ENCODE results near the gene TNPO2. TPM values are rescaled to one million over a fixed set of nuclear protein-coding genes. Genes with fewer than 3 reads are reported as not detected.

The TNPO2 gene
- polyA plus RNA-seq, 3 donors: 0.28 to 45.2 (median 0.52) TPM

DNA sequence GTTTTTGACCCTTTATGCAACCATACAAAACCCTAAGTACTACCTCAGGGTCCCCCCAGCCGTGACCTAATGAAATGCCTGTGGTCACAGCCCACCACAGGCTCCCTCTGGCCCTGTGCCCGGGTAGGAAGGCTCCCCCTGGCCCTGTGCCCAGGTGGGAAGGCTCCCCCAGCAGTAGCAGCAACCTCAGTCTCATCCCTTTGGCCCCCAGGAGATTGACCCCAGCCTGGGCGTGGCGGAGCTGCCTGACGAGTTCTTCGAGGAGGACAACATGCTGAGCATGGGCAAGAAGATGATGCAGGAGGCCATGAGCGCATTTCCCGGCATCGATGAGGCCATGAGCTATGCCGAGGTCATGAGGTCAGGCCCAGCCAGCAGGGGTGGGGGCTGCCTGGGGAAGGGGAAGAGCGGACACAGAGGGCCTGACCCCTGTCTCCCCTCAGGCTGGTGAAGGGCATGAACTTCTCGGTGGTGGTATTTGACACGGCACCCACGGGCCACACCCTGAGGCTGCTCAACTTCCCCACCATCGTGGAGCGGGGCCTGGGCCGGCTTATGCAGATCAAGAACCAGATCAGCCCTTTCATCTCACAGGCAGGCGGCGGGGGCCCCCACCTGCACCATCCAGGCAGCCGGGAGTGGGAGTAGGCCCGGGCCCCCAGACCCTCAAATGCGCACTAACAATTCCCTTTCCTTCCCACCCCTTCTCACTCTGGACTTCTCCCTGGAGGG, 21.6 kb upstream of the TNPO2 start:
- no peak overlapping the region for H3K4me3 Mint-ChIP-seq

DNA sequence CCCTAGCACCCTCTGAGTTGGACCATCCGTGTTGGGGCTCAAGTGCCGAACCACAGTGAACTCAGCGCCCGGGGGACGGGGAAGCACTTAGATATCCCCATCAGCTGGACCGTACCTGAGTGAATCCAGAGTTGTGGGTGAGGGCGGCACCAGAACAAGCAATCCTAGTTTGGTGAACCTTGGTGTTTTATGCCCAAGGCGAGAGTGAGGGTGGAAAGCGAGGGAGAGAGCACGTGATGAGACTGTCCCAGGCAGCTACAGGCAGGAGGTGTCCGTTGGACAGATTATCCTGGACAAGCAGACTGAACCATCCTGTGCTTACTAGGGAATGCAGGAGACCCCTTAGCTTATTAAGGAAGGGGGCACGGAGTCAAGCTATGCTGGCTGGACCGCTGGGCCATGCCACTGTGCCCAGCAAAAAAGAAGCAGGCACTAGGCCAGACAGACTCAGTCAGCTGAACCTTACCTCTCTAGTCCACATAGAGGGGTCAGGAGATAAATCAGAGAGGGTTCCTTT, 14.2 kb upstream of the TNPO2 start:
- peaks cover 7 to 24% of the 10 kb centered on the region in 2 donors for H3K36me3 ChIP-seq (replicated peaks in 1 of 2; ENCODE audit: control insufficient read depth in 1 of 2, insufficient read depth in 2 of 2, low read length in 2 of 2)
- H3K79me2 ChIP-seq (ENCODE audit: insufficient read depth, low read length): peaks cover 46% of the 10 kb centered on the region
- no peak for DNase-seq
- H3K27ac Mint-ChIP-seq: peak overlapping the region in 6 of 7 donors; percentile 92 to 98 (median 96)
- H3K27me3 Mint-ChIP-seq (ENCODE audit: low read depth in 3 of 3): peaks cover 0 to 2% (median 0%) of the 10 kb centered on the region in 3 donors
- 4% methylated on average over 11 of the region's 13 CpGs for WGBS (ENCODE audit: insufficient coverage)
- peaks cover 34% of the 10 kb centered on the region for H3K4me1 Mint-ChIP-seq
- no peaks in the 10 kb centered on the region for H3K27me3 ChIP-seq (ENCODE audit: control insufficient read depth in 2 of 2, insufficient read depth in 2 of 2, low read length in 2 of 2)
- H3K9me3 Mint-ChIP-seq: no peaks in the 10 kb centered on the region
- peaks cover 11% of the 10 kb centered on the region for H4K20me1 ChIP-seq (ENCODE audit: insufficient read depth, low read length)
- peak overlapping the region; percentile 46 to 93 for H3K27ac ChIP-seq (ENCODE audit: low read depth in 1 of 2, low read length in 2 of 2)
- H3K4me2 ChIP-seq (replicated peaks; ENCODE audit: extremely low read depth, low read length, poor library complexity, severe bottlenecking): peak overlapping the region; percentile 92
- no peaks in the 10 kb centered on the region for H3K9me3 ChIP-seq (replicated peaks in 1 of 2; ENCODE audit: control insufficient read depth in 1 of 2, insufficient read depth in 1 of 2, low read length in 2 of 2)
- peak overlapping the region; percentile 74 for H3K9ac ChIP-seq (ENCODE audit: insufficient read depth, low read length, poor library complexity, severe bottlenecking)
- H3K4me1 ChIP-seq (ENCODE audit: control insufficient read depth in 1 of 2, insufficient read depth in 2 of 2, low read length in 2 of 2): peaks cover 35 to 41% of the 10 kb centered on the region in 2 donors
- peak overlapping the region; percentile 85 for H2AFZ ChIP-seq (ENCODE audit: insufficient read depth, low read depth, low read length, poor library complexity, severe bottlenecking)
- intact Hi-C loops (cut with micrococcal nuclease): loop anchor here in 1 of 2 donors (2.0 to 5.0 kb wide), 2 partner anchors 15 to 56 kb away; partner anchors contain the start of genes DHPS and TNPO2
- H3K4me3 ChIP-seq (replicated peaks in 1 of 3; ENCODE audit: low read depth in 2 of 3, low read length in 3 of 3): peak overlapping the region; percentile 66 to 97 (median 81)
- TF ChIP-seq, protein P1, sequence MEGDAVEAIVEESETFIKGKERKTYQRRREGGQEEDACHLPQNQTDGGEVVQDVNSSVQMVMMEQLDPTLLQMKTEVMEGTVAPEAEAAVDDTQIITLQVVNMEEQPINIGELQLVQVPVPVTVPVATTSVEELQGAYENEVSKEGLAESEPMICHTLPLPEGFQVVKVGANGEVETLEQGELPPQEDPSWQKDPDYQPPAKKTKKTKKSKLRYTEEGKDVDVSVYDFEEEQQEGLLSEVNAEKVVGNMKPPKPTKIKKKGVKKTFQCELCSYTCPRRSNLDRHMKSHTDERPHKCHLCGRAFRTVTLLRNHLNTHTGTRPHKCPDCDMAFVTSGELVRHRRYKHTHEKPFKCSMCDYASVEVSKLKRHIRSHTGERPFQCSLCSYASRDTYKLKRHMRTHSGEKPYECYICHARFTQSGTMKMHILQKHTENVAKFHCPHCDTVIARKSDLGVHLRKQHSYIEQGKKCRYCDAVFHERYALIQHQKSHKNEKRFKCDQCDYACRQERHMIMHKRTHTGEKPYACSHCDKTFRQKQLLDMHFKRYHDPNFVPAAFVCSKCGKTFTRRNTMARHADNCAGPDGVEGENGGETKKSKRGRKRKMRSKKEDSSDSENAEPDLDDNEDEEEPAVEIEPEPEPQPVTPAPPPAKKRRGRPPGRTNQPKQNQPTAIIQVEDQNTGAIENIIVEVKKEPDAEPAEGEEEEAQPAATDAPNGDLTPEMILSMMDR (IDR thresholded peaks at IDR 0.05): no peak
- H3K36me3 Mint-ChIP-seq: peaks cover 24 to 42% of the 10 kb centered on the region in 2 donors
- H3K4me3 Mint-ChIP-seq: peak overlapping the region; percentile 99

More for the DNA sequence above, 21.6 kb upstream of the TNPO2 start:
- H3K27ac ChIP-seq (ENCODE audit: low read depth in 1 of 2, low read length in 2 of 2): no peak overlapping the region
- peaks cover 0 to 5% of the 10 kb centered on the region in 2 donors for H3K27me3 ChIP-seq (ENCODE audit: control insufficient read depth in 2 of 2, insufficient read depth in 2 of 2, low read length in 2 of 2)
- peaks cover 4% of the 10 kb centered on the region for H3K4me1 Mint-ChIP-seq
- peak overlapping the region in 1 of 7 donors; percentile 38 for H3K27ac Mint-ChIP-seq
- H3K79me2 ChIP-seq (ENCODE audit: insufficient read depth, low read length): no peaks in the 10 kb centered on the region
- peaks cover 53 to 75% of the 10 kb centered on the region in 2 donors for H3K36me3 Mint-ChIP-seq
- H3K9me3 Mint-ChIP-seq: peaks cover 12 to 20% (median 16%) of the 10 kb centered on the region in 7 donors
- peaks cover 13 to 18% of the 10 kb centered on the region in 2 donors for H3K9me3 ChIP-seq (replicated peaks in 1 of 2; ENCODE audit: control insufficient read depth in 1 of 2, insufficient read depth in 1 of 2, low read length in 2 of 2)
- H2AFZ ChIP-seq (ENCODE audit: insufficient read depth, low read depth, low read length, poor library complexity, severe bottlenecking): no peak overlapping the region
- TF ChIP-seq, protein P1 (IDR thresholded peaks at IDR 0.05): no peak
- H3K27me3 Mint-ChIP-seq (ENCODE audit: low read depth in 3 of 3): peaks cover 6 to 10% (median 8%) of the 10 kb centered on the region in 3 donors
- no peaks in the 10 kb centered on the region for H4K20me1 ChIP-seq (ENCODE audit: insufficient read depth, low read length)
- no peaks in the 10 kb centered on the region for H3K4me1 ChIP-seq (ENCODE audit: control insufficient read depth in 1 of 2, insufficient read depth in 2 of 2, low read length in 2 of 2)
- H3K4me3 ChIP-seq (replicated peaks in 1 of 3; ENCODE audit: low read depth in 2 of 3, low read length in 3 of 3): no peak overlapping the region
- DNase-seq: no peak
- intact Hi-C loops (cut with micrococcal nuclease): no loop called here
- H3K9ac ChIP-seq (ENCODE audit: insufficient read depth, low read length, poor library complexity, severe bottlenecking): no peak overlapping the region
- no peak overlapping the region for H3K4me2 ChIP-seq (replicated peaks; ENCODE audit: extremely low read depth, low read length, poor library complexity, severe bottlenecking)
- peaks cover 35 to 56% of the 10 kb centered on the region in 2 donors for H3K36me3 ChIP-seq (replicated peaks in 1 of 2; ENCODE audit: control insufficient read depth in 1 of 2, insufficient read depth in 2 of 2, low read length in 2 of 2)
- WGBS (ENCODE audit: insufficient coverage): 82% methylated on average over 20 of the region's 22 CpGs
